GM12878 (cell line): Measurements from ENCODE around the gene CCDC88A. TPM values are rescaled to one million over a fixed set of nuclear protein-coding genes. Genes with fewer than 3 reads are reported as not detected.

Experiments used
- ATAC-seq: fragments of 200-7000 bp; cut with Tn5 transposase; 3 replicates; pipeline ENCODE4 v1.9.1; 2020; ENCODE audit warnings: mild to moderate bottlenecking, moderate library complexity
- BruUV-seq: library from RNA; stranded (reverse); fragments of 400-500 nt; replicated peaks from 2 replicates; lab custom pipeline; 2021; lab: Mats Ljungman, UMichigan
- CTCF ChIA-PET: fragments of 300-600 bp; sonication (Branson Sonifier 250); formaldehyde crosslinking; extraction: SDS; loops from one replicate; lab custom pipeline; 2021; ENCODE audit warnings: inconsistent platforms; lab: Yijun Ruan, JAX
- POLR2A ChIA-PET: fragments of 350-600 bp; formaldehyde crosslinking; extraction: SDS; loops from one replicate; lab custom pipeline; 2021; ENCODE audit warnings: inconsistent platforms; lab: Charles Lee
- RAD21 ChIA-PET: fragments of 300-600 bp; sonication (Branson Sonifier 250); formaldehyde crosslinking; loops from one replicate; lab custom pipeline; 2023; ENCODE audit warnings: antibody characterized with exemption; ENCODE audit not compliant: unreplicated experiment; lab: Charles Lee
- SMC1A ChIA-PET: fragments of 300-600 bp; sonication (Branson Sonifier 250); formaldehyde crosslinking; loops from one replicate; lab custom pipeline; 2023; ENCODE audit not compliant: unreplicated experiment, uncharacterized antibody; lab: Charles Lee
- DNase-seq: peaks from one replicate; pipeline ENCODE4 v3.0.0-alpha.2; 2011; ENCODE audit warnings: low read depth, low spot score
- FAIRE-seq: peaks from 3 replicates; lab custom pipeline; 2011; peaks lifted over from hg19 to GRCh38; lab: Jason Lieb, UNC
- H2AFZ ChIP-seq: 2 replicates; pipeline ENCODE4 v1.6.0; 2011; ENCODE audit warnings: low read depth, low read length, control low read depth; ENCODE audit not compliant: control insufficient read depth
- H3K27ac ChIP-seq: 2 replicates; pipeline ENCODE4 v1.5.1; 2011; ENCODE audit warnings: control low read depth; ENCODE audit not compliant: control insufficient read depth, insufficient read depth
- H3K27me3 ChIP-seq, 2 experiments: replicated peaks in 1 of 2; 2 replicates each; pipeline versions ENCODE4 v1.6.0 to v1.6.1; 2011; ENCODE audit warnings: low read length in 1 of 2; ENCODE audit not compliant: control insufficient read depth in 2 of 2, insufficient read depth in 2 of 2
- H3K36me3 ChIP-seq, 2 experiments: 2 replicates each; pipeline ENCODE4 v1.5.1; 2011; ENCODE audit warnings: low read length in 1 of 2; ENCODE audit not compliant: control insufficient read depth in 2 of 2, insufficient read depth in 2 of 2
- H3K4me1 ChIP-seq: 2 replicates; pipeline ENCODE4 v1.6.1; 2011; ENCODE audit warnings: mild to moderate bottlenecking, low read length, moderate library complexity, mixed read lengths; ENCODE audit not compliant: control insufficient read depth, insufficient read depth
- H3K4me2 ChIP-seq: 2 replicates; pipeline ENCODE4 v1.6.0; 2011; ENCODE audit warnings: control low read depth; ENCODE audit not compliant: control insufficient read depth, insufficient read depth
- H3K4me3 ChIP-seq: fragments of 200-600 bp; sonication (generic); 2 replicates; pipeline ENCODE4 v1.5.1; 2016
- H3K79me2 ChIP-seq: 2 replicates; pipeline ENCODE4 v1.6.0; 2011; ENCODE audit warnings: low read length; ENCODE audit not compliant: control insufficient read depth, insufficient read depth
- H3K9ac ChIP-seq: 2 replicates; pipeline ENCODE4 v1.8.0; 2011; ENCODE audit warnings: low read length, control low read depth, mixed read lengths; ENCODE audit not compliant: control insufficient read depth, insufficient read depth
- H3K9me3 ChIP-seq: replicated peaks from 3 replicates; pipeline ENCODE4 v1.5.1; 2011; ENCODE audit warnings: mild to moderate bottlenecking, low read length; ENCODE audit not compliant: control insufficient read depth, insufficient read depth
- H4K20me1 ChIP-seq: 2 replicates; pipeline ENCODE4 v1.6.0; 2011; ENCODE audit not compliant: control insufficient read depth, insufficient read depth
- CBX5 ChIP-seq: sonication (generic); IDR thresholded peaks from 2 replicates; pipeline ENCODE4 v1.6.1; 2016; ENCODE audit warnings: low read depth, moderate library complexity, mild to moderate bottlenecking, inconsistent platforms
- E4F1 ChIP-seq: fragments of 450-650 bp; IDR thresholded peaks from 2 replicates; pipeline ENCODE4 v1.6.1; 2018; ENCODE audit warnings: borderline replicate concordance, mild to moderate bottlenecking; ENCODE audit not compliant: partially characterized antibody
- EP300 ChIP-seq, 2 experiments: fragments of 150-350 bp in 1 of 2; IDR thresholded peaks; 2 replicates each; pipeline ENCODE4 v1.6.1; 2011 to 2012; ENCODE audit warnings: low read depth in 2 of 2, low read length in 2 of 2, borderline replicate concordance in 1 of 2, improper control_type of control experiment in 1 of 2, inconsistent platforms in 1 of 2; ENCODE audit not compliant: control insufficient read depth in 1 of 2
- ETV6 ChIP-seq, 2 experiments: fragments of 450-650 bp in 1 of 2; IDR thresholded peaks in 1 of 2; conservative IDR thresholded peaks in 1 of 2; 2 replicates each; pipeline ENCODE4 v1.6.1; 2014; ENCODE audit warnings: antibody characterized with exemption in 1 of 2, borderline replicate concordance in 1 of 2, low read depth in 1 of 2, mild to moderate bottlenecking in 1 of 2, moderate library complexity in 1 of 2
- HDAC6 ChIP-seq: fragments of 200-600 bp; sonication (generic); IDR thresholded peaks from one replicate; pipeline ENCODE4 v1.8.0; 2017; ENCODE audit warnings: antibody characterized with exemption; ENCODE audit not compliant: unreplicated experiment
- KDM1A ChIP-seq: fragments of 200-600 bp; sonication (generic); IDR thresholded peaks from 2 replicates; pipeline ENCODE4 v1.6.1; 2016; ENCODE audit warnings: borderline replicate concordance
- ZNF687 ChIP-seq: fragments of 450-650 bp; IDR thresholded peaks from 2 replicates; pipeline ENCODE4 v1.6.1; 2017; ENCODE audit warnings: mild to moderate bottlenecking, moderate library complexity
- WGBS: methylation state at CpG from one replicate; pipeline ENCODE4 v1.1.6; 2016; ENCODE audit warnings: low lambda C conversion rate; ENCODE audit not compliant: insufficient replicate concordance, insufficient coverage; ENCODE audit errors: missing lambda C conversion rate; 5-methylcytosine and 5-hydroxymethylcytosine counted together
- in situ Hi-C: fragments of 300-500 bp; cut with MboI; formaldehyde crosslinking; loops from 9 replicates; pipeline ENCODE4 v1.14.3; 2018; ENCODE audit warnings: mixed read lengths
- intact Hi-C: fragments of 100-400 bp; cut with micrococcal nuclease; formaldehyde crosslinking; loops from one replicate; pipeline ENCODE4 v1.14.2; 2022; ENCODE audit not compliant: unreplicated experiment
- polyA plus RNA-seq, 11 experiments: library from polyadenylated mRNA; depleted of rRNA in 4 of 11; unstranded in 6 of 11; stranded (reverse) in 5 of 11; fragments of >200 nt; fragmentation: Nextera tagmentation in 4 of 11; fragmentation: Illumina TruSeq in 1 of 11; extraction: Ambion mirVana in 4 of 11; extraction: Trizol in 1 of 11; gene quantifications; 1 replicate in 1 of 11; 2 replicates in 10 of 11; pipeline versions ENCODE4 v1.2.1 to v1.2.3, GENCODE V29; 2011 to 2016; ENCODE audit warnings: inconsistent platforms in 2 of 11, missing spikeins in 2 of 11, low read depth in 1 of 11
- total RNA-seq, 4 experiments: library from RNA; depleted of rRNA in 3 of 4; stranded (reverse); fragments of >200 nt in 3 of 4; fragmentation: Illumina TruSeq in 1 of 4; extraction: Trizol in 1 of 4; gene quantifications; 2 replicates each; pipeline versions ENCODE4 v1.2.1 to v1.2.3, GENCODE V29; 2013 to 2021

CCDC88A gene
- total and polyA plus RNA-seq, 10 of the 15 experiments (the other 5 are each of a cell fraction or from before 2014, with no cell fraction given): 1.8 to 71.6 (median 45.9) TPM

GRCh38 chr2:55422876-55423665 is 3.4 kb upstream of the CCDC88A start:
- ChIA-PET CTCF (interaction anchor here (1.2 kb wide), 1 partner anchor 9 kb away, joined by 4 read pairs; no protein-coding TSS in a partner anchor), RAD21 (interaction anchor here (0.5 kb wide), 1 partner anchor 13 kb away, joined by 3 read pairs; no protein-coding TSS in a partner anchor), SMC1A (interaction anchor here (1.0 kb wide), 1 partner anchor 12 kb away, joined by 4 read pairs; no protein-coding TSS in a partner anchor), POLR2A (interaction anchor here (0.6 kb wide), 1 partner anchor 12 kb away, joined by 3 read pairs; no protein-coding TSS in a partner anchor)
- FAIRE-seq (no peak), DNase-seq (no peak), ATAC-seq (no peak)
- H3K36me3 ChIP-seq: no peaks in the 10 kb centered on the region
- no peaks in the 10 kb centered on the region for H4K20me1 ChIP-seq
- 35% methylated on average over 4 of the region's 4 CpGs for WGBS
- no peak overlapping the region for H3K9ac ChIP-seq
- H3K9me3 ChIP-seq: no peaks in the 10 kb centered on the region; the same call in 2 of the 3 replicates
- H2AFZ ChIP-seq: no peak overlapping the region
- no peak for TF ChIP-seq EP300 (IDR thresholded peaks at IDR 0.05; ENCODE audit: borderline replicate concordance in 1 of 2, control insufficient read depth in 1 of 2, low read depth in 2 of 2, low read length in 2 of 2)
- H3K4me2 ChIP-seq: no peak overlapping the region
- intact Hi-C loops (no loop called here), in situ Hi-C loops (no loop called here)
- H3K79me2 ChIP-seq: peaks cover 20% of the 10 kb centered on the region
- no peaks in the 10 kb centered on the region for H3K27me3 ChIP-seq
- no peak overlapping the region for H3K27ac ChIP-seq
- no peak overlapping the region for H3K4me3 ChIP-seq
- BruUV-seq: no TSS peak
- no peaks in the 10 kb centered on the region; the same call in 1 of the 2 replicates for H3K4me1 ChIP-seq

- Histone ChIP-seq H2AFZ (peak overlapping the region; percentile 68), H3K79me2 (peaks cover 33% of the 10 kb centered on the region), H3K27me3 (no peaks in the 10 kb centered on the region), H3K4me2 (no peak overlapping the region; the same call in 1 of the 2 replicates), H3K4me1 (no peaks in the 10 kb centered on the region; the same call in 1 of the 2 replicates), H3K4me3 (no peak overlapping the region; the same call in 1 of the 2 replicates), H4K20me1 (no peaks in the 10 kb centered on the region), H3K9me3 (no peaks in the 10 kb centered on the region; the same call in 2 of the 3 replicates), H3K36me3 (no peaks in the 10 kb centered on the region), H3K9ac (no peak overlapping the region), H3K27ac (no peak overlapping the region)
- FAIRE-seq (no peak), ATAC-seq (no peak), DNase-seq (no peak)
- WGBS: 89% methylated on average over 5 of the region's 5 CpGs
- ChIA-PET RAD21 (no interaction called here), CTCF (interaction anchor here (1.0 kb wide), 1 partner anchor 9 kb away, joined by 3 read pairs; no protein-coding TSS in a partner anchor), POLR2A (no interaction called here), SMC1A (no interaction called here)
- no TSS peak for BruUV-seq
- in situ Hi-C loops (no loop called here), intact Hi-C loops (no loop called here)
- TF ChIP-seq ETV6 (conservative IDR thresholded peaks at IDR 0.05 in 1 of 2, IDR thresholded peaks at IDR 0.05 in 1 of 2; ENCODE audit: borderline replicate concordance in 1 of 2, low read depth in 1 of 2) (no peak), CBX5 (no peak), ZNF687 (no peak), KDM1A (no peak), E4F1 (no peak), HDAC6 (no peak)
Observed at GRCh38 chr2:55421326-55421725, 1.7 kb upstream of the CCDC88A start.
